ENCODE results near the gene ROCK2.
"Not testable (repeated sequence)": the region's sequence is repeated elsewhere in the genome, so short reads cannot be mapped to it uniquely, and the experiment has no call there.

ROCK2 gene

GRCh38 chr2:11338580-11338979, 5.9 kb downstream of the ROCK2 start:
- no peak for DNase-seq

- no peak for DNase-seq
Measured at GRCh38 chr2:11337909-11338308, 6.5 kb downstream of the ROCK2 start.

- DNase-seq = no peak
Measured at GRCh38 chr2:11336189-11336588, 8.2 kb downstream of the ROCK2 start.

- no peak for DNase-seq
Measured at GRCh38 chr2:11333427-11334183, 10.8 kb downstream of the ROCK2 start.

DNA sequence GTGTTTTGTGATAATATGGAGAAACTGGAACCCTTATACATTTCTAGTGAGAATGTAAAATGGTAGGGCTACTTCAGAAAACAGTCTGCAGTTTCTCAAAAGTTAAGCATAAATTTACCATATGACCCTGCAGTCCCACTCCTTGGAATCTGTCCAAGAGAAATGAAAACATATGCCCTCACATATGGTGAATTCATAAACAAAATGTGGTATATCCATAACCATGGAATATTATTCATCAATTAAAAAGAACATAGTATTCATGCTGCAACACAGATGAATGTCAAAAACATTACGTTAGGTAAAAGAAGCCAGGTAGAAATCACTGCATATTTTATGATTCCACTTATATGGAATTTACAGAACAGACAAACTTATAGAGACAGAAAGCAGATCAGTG, 11.8 kb downstream of the ROCK2 start:
- no peak for DNase-seq

DNA sequence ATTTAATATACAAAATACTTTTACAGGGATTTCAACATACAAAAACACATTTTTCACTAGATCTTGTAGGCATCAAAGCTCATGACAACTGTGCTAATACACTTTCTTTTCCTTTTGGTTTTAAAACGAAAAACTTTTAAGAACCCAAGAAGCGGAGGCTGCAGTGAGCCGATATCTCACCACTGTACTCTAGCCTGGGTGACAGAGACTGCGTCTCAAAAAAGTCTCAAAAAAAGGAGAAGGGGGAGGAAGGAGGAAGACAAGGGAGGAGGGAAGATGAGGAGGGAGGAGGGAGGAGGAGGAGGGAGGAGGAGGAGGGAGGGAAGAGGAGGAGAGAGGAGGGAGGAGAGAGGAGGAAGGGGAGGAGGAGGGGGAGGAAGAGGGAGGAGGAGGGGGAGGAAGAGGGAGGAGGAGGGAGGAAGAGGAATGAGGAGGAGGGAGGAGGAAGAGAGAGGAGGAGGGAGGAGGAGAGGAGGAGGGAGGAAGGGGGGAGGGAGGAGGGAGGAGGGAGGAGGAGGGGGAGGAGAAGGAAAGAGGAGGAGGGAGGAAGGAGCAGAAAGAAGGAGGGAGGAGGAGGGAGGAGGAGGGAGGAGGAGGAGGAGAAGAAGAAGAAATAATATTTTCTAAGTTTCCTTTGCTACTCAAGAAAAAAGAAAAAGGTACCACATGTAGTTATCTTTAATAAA, 13.8 kb downstream of the ROCK2 start:
- DNase-seq = no peak

DNA sequence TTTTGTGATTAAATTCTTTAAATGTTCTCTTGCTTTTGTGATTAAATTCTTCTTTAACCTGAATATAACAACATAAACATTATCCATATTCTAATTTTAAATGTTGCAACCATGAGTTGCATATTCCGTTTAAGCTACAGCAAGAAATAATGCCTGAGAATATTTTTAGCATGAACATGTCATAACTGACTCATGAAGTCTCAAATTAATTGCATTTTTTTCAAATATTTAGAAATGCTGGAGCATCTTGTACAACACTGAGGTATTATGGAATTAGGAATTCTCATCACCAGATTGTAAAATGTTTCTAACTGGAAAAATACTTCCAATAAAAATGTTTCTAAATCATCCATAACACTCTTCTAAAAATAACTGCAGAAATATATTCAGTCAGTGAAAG, 14.7 kb downstream of the ROCK2 start:
- DNase-seq = no peak

- not testable (repeated sequence) for DNase-seq
Measured at GRCh38 chr2:11328522-11328921, 15.9 kb downstream of the ROCK2 start.

DNA sequence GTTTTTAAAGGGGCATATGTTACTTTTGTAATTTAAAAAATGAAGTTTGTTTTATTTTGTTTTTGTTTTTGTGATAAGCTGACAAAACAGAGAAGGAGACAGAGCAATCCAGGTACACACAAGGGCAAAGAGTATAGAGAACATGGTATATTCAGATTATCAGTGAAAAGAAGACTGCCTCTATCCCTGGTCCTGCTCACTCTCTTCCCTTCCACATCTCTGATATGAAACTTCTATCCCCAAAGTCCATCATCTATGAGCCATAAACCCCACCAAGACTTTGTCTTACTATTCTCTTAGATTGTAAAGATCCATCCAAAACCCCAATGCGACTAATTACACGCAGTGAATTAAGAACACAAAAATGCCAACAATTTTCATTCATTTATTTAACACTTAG, 16.6 kb downstream of the ROCK2 start:
- no peak for DNase-seq

DNA sequence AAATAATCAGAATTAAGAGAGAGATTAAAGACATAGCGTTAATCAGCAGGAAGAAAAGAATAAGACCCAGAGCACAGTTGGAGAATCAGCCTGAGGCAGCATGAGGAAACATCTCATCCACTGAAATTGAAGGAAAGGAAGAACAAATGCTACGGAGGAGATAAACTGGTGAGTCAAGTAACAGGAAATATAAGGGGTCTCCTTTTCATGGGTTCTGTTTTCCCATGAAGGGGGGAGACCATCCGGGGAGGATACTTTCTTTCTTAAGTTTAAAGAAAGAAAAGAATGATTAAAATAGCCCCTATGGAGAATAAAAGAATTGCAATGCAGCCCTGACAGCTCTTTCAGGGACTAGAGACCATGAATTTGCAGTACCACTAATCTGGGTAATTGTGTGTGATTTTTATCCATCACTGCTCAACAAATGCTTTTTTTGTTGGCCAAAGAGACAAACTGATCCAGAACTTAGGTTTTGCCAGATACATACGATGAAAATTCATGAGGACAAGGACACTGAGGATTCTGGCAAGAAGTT, 17.7 kb downstream of the ROCK2 start:
- DNase-seq = no peak

- no peak for DNase-seq
Measured at GRCh38 chr2:11325961-11326676, 18.3 kb downstream of the ROCK2 start.

DNA sequence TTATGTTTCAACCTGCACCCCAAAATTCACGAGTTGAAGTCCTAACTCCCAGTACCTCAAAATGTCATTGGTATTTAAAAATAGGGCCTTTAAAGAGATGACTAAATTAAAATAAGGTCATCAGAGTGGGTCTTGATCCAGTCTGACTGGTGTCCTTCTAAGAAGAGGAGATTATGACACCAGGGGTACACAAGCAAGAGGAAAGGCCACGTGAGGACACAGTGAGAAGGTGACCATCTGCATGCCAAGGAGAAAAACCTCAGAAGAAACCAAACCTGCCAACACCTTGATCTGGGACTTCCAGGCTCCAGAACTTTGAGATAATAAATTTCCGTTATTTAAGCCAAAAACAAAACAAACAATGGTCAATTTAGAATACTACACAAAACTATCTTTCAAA, 22.6 kb downstream of the ROCK2 start:
- DNase-seq = no peak

DNA sequence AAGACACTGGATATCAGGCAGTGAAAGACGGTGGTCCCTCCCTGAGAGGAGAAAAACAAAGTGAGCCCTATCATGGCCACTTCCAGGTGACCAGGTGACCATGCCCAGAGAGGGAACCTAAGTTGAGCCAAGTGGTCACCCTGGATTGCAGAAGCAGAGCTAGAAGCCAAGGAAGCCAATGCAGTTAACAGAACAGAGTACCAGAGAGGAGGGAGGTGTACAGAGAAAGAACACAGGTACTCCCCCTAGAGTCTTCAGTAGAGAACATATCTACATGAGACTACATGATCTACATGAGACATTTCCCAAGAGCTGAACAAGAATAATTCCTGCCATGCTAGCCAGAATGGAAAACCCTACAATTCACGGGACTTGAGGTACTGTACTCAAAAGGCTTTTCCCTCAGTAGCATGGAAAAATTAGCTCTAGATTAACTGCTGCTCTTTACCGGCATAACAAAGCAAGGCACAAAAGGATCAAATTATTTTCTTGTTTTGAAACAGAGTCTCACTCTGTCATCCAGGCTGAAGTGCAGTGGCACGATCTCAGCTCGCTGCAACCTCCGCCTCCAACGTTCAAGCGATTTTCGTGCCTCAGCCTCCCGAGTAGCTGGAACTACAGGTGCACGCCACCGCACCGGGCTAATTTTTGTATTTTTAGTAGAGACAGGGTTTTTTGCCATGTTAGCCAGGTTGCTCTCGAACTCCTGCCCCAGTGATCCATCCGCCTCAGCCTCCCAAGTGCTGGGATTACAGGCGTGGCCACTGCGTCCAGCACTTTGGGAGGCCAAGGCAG, 23.5 kb downstream of the ROCK2 start:
- no peak for DNase-seq

GRCh38 chr2:11319939-11320338, 24.5 kb downstream of the ROCK2 start:
- no peak for DNase-seq

DNA sequence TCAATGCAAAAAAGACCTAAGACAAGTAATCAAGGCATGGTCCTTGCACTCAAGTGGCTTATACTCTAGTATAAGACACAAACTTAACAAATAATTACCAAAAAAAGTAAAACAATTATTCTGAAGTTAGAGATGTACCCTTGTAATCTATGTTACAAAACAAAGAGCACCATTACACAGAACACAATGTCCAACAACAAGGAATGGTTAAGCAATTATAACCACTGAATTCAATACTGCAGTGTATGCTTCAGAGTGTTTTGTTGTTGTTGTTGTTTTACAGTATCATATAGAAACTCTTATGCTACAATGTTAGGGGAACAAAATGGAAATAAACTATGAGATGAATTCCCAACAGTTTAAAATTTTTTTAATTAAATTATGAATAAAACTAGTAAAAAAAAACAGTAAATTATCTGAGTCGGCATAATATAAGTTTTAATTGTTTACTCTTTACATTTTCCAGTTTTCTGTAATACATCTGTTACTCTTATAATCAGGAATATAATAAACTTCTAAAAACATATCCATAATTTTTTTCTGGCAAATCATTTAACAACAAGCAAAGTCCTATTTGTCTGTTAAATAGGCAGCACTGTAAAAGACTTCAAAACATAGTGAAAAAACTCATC, 29.2 kb downstream of the ROCK2 start:
- DNase-seq = no peak

- no peak for DNase-seq
Measured at GRCh38 chr2:11314487-11314886, 29.9 kb downstream of the ROCK2 start.

DNA sequence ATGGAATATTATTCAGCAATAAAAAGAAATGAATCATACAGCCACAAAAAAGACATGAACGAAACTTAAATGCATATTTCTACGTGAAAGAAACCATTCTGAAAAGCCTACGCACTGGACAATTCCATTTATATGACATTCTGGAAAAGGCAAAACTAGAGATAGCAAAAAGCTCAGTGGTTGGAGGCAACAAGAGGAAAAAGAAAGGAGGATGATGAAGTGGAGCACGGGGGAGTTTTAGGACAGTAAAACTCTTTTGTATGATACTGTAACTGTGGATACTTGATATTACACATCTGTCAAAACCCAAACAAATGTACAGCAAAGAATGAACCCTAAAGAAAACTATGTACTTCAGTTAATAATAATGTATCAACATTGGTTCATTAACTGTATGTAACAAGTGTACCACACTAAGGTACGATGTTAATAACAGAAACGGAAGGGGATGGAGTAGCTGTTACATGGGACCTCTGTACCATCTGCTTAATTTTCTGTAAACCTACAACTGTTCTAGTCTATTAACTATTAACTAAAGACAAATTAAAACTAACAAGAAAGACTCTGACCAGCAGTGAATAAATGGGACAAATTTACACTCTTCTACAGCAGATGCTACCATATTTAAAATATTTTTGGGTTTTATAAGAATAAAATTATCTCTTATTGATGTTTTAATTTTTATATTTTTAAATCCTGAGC, 31.5 kb downstream of the ROCK2 start:
- no peak for DNase-seq

DNA sequence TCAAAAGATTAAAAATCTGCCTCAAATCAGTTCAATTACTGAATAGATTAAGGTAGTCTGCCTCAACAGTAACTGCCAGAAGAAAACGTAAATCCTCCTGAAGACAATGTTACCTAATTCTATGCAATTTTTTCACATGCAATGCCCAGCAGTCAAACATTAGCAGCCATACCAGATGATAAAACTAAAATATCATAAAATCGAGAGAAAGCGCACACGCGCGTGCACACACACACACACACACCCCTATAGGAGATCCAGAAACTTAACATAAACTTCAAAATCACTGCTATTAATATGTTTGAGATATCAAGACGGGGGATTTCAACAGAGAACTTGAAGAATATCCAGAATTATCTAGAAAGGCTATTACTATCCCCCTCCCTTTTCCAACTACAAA, 32.9 kb downstream of the ROCK2 start:
- DNase-seq = no peak

DNA sequence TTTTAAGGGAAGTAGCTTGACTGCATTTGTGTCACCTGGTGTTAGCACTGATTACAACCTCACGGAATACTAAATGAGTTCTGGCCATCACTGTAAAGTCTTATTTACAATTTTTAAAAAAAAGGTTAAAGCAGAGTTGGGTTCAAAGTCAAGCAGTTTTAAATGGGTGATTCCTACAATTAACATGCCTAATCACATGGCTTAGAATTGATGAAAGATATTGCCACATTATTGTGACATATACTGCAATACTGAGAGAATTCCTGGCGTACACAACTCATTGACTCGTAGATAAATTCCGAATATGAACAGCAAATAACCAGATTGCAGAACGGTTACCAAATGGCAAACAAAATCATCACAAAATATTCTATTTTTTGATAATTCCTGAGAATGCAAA, 34.2 kb downstream of the ROCK2 start:
- DNase-seq = no peak

- no peak for DNase-seq
Measured at GRCh38 chr2:11309706-11310105, 34.7 kb downstream of the ROCK2 start.

DNA sequence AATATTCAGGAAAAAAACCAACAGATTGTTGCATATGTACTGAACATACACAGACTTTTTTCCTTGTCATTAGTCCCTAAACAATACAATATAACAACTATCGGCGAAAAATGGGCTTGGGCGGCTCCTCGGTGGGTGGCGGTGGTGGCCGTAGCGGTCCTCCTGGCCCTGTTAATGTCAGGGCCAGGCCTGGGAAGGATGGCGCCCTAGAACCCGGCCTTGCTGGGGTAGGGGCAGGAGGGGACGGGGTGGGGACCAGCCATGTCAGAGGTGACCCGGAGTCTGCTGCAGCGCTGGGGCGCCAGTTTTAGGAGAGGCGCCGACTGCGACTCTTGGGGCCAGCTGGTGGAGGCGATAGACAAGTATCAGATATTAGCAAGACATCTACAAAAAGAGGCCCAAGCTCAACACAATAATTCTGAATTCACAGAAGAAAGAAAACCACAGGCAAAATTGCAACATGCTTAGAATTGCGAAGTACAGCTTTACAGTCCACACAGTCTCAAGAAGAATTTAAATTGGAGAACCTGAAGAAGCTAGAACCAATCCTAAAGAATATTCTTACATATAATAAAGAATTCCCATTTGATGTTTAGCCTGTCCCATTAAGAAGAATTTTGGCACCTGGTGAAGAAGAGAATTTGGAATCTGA, 36.5 kb downstream of the ROCK2 start:
- no peak for DNase-seq
